CD4-positive, alpha-beta T cell (primary cell): Measurements from ENCODE around the gene SMIM35. TPM values are rescaled to one million over a fixed set of nuclear protein-coding genes. Genes with fewer than 3 reads are reported as not detected.

ENCODE experiments used
- ATAC-seq: fragments of 200-7000 bp; cut with Tn5 transposase; one replicate; pipeline ENCODE4 v1.10.0; 2022; ENCODE audit warnings: mild to moderate bottlenecking; ENCODE audit not compliant: poor library complexity
- CTCF ChIA-PET: fragments of 350-600 bp; sonication (Branson Sonifier 250); formaldehyde crosslinking; loops from one replicate; lab custom pipeline; 2021; ENCODE audit warnings: antibody characterized with exemption, inconsistent platforms; lab: Charles Lee
- POLR2A ChIA-PET: fragments of 350-600 bp; sonication (Branson Sonifier 250); formaldehyde crosslinking; loops from one replicate; lab custom pipeline; 2021; ENCODE audit warnings: antibody characterized with exemption, inconsistent platforms; lab: Charles Lee
- DNase-seq, 14 experiments: peaks; one replicate each; pipeline ENCODE4 v3.0.0-alpha.2; 2013 to 2020; ENCODE audit warnings: mixed read lengths in 2 of 14
- H3K27ac ChIP-seq, 2 donors: one replicate each; pipeline versions ENCODE4 v1.5.1 to v1.7.0; 2013; ENCODE audit warnings: low read length in 2 of 2, low read depth in 1 of 2, mild to moderate bottlenecking in 1 of 2
- H3K27me3 ChIP-seq, 2 experiments: 1 replicate in 1 of 2; 2 replicates in 1 of 2; pipeline versions ENCODE4 v1.6.1 to v1.7.0; 2013; ENCODE audit warnings: low read length in 2 of 2, control low read depth in 1 of 2, mild to moderate bottlenecking in 1 of 2, moderate library complexity in 1 of 2; ENCODE audit not compliant: insufficient read depth in 2 of 2, control insufficient read depth in 1 of 2
- H3K36me3 ChIP-seq: one replicate; pipeline ENCODE4 v1.6.1; 2013; ENCODE audit warnings: low read length, control low read depth; ENCODE audit not compliant: insufficient read depth
- H3K4me1 ChIP-seq: one replicate; pipeline ENCODE4 v1.6.1; 2013; ENCODE audit warnings: low read length, control low read depth; ENCODE audit not compliant: insufficient read depth
- H3K4me3 ChIP-seq: one replicate; pipeline ENCODE4 v1.5.1; 2013; ENCODE audit warnings: mild to moderate bottlenecking, low read length, moderate library complexity
- H3K9me3 ChIP-seq, 2 experiments: 1 replicate in 1 of 2; 2 replicates in 1 of 2; pipeline versions ENCODE4 v1.6.1 to v1.7.0; 2013; ENCODE audit warnings: low read length in 2 of 2, mild to moderate bottlenecking in 2 of 2, control low read depth in 1 of 2, moderate library complexity in 1 of 2; ENCODE audit not compliant: control insufficient read depth in 1 of 2, insufficient read depth in 1 of 2
- H3K27ac Mint-ChIP-seq: one replicate; pipeline ENCODE4 v1.8.0; 2020; ENCODE audit warnings: mixed read lengths
- H3K27me3 Mint-ChIP-seq: one replicate; pipeline ENCODE4 v1.8.0; 2021; ENCODE audit warnings: mixed read lengths
- H3K36me3 Mint-ChIP-seq: one replicate; pipeline ENCODE4 v1.8.0; 2021; ENCODE audit warnings: low read depth, mixed read lengths
- H3K4me1 Mint-ChIP-seq: one replicate; pipeline ENCODE4 v1.8.0; 2021; ENCODE audit warnings: low read depth, mixed read lengths
- H3K4me3 Mint-ChIP-seq: one replicate; pipeline ENCODE4 v1.8.0; 2020; ENCODE audit warnings: mild to moderate bottlenecking, mixed read lengths
- H3K9me3 Mint-ChIP-seq: one replicate; pipeline ENCODE4 v1.8.0; 2020; ENCODE audit warnings: mixed read lengths
- CTCF ChIP-seq: fragments of 200-600 bp; IDR thresholded peaks from one replicate; pipeline ENCODE4 v1.8.0; 2022; ENCODE audit warnings: antibody characterized with exemption, mild to moderate bottlenecking
- intact Hi-C, 2 experiments: fragments of 100-400 bp; cut with DNase I in 1 of 2; cut with micrococcal nuclease in 1 of 2; formaldehyde crosslinking; loops; one replicate each; pipeline versions ENCODE4 v1.15.1 to v1.9.0; 2023 to 2025; cut with DNase I, micrococcal nuclease
- total RNA-seq, 174 experiments: library from RNA in 2 of 174; stranded (reverse) in 2 of 174; gene quantifications; one replicate each; pipeline ENCODE4 v1.2.3 and lab custom pipeline; 2021 to 2026

Gene SMIM35
- total RNA-seq, 2 experiments from 2014 or later: 0.06 to 0.08 TPM

- ATAC-seq (no peak), DNase-seq (peak in 2 of 14 experiments; percentile 26 to 27)
- Histone ChIP-seq H3K4me3 (no peak overlapping the region), H3K27me3 (peaks cover 3 to 8% of the 10 kb centered on the region in 2 experiments), H3K4me1 (no peaks in the 10 kb centered on the region), H3K36me3 (no peaks in the 10 kb centered on the region), H3K9me3 (peaks cover 19 to 22% of the 10 kb centered on the region in 2 experiments), H3K27ac (no peak overlapping the region)
- POLR2A ChIA-PET: no interaction called here
- no peaks in the 10 kb centered on the region for H3K4me1 Mint-ChIP-seq
- H3K4me3 Mint-ChIP-seq: no peak overlapping the region
- H3K9me3 Mint-ChIP-seq: peaks cover 2% of the 10 kb centered on the region
- H3K27ac Mint-ChIP-seq: no peak overlapping the region
- H3K27me3 Mint-ChIP-seq: peaks cover 10% of the 10 kb centered on the region
- H3K36me3 Mint-ChIP-seq: no peaks in the 10 kb centered on the region
- no peak for TF ChIP-seq CTCF
- intact Hi-C loops: no loop called here
- CTCF ChIA-PET: no interaction called here
Observed at GRCh38 chr11:118087931-118088330, 1.2 kb upstream of the SMIM35 start.

- H3K9me3 Mint-ChIP-seq: peaks cover 2% of the 10 kb centered on the region
- H3K27me3 ChIP-seq: peaks cover 3 to 8% of the 10 kb centered on the region in 2 experiments
- H3K27ac ChIP-seq: no peak overlapping the region
- no peaks in the 10 kb centered on the region for H3K27me3 Mint-ChIP-seq
- H3K4me1 ChIP-seq: no peaks in the 10 kb centered on the region
- no peak for TF ChIP-seq CTCF
- H3K36me3 ChIP-seq: no peaks in the 10 kb centered on the region
- intact Hi-C loops: no loop called here
- no peak for DNase-seq
- H3K4me1 Mint-ChIP-seq: no peaks in the 10 kb centered on the region
- no peak overlapping the region for H3K4me3 ChIP-seq
- H3K4me3 Mint-ChIP-seq: no peak overlapping the region
- no peak overlapping the region for H3K27ac Mint-ChIP-seq
- H3K9me3 ChIP-seq: peaks cover 19 to 22% of the 10 kb centered on the region in 2 experiments
- ChIA-PET CTCF (no interaction called here), POLR2A (no interaction called here)
- H3K36me3 Mint-ChIP-seq: no peaks in the 10 kb centered on the region
- ATAC-seq: no peak
Observed at GRCh38 chr11:118084656-118085055, 2.1 kb downstream of the SMIM35 start.

- Histone ChIP-seq H3K4me3 (no peak overlapping the region), H3K36me3 (no peaks in the 10 kb centered on the region), H3K9me3 (peaks cover 19 to 22% of the 10 kb centered on the region in 2 experiments), H3K4me1 (peaks cover under 1% of the 10 kb centered on the region), H3K27me3 (peaks cover 3 to 8% of the 10 kb centered on the region in 2 experiments), H3K27ac (no peak overlapping the region)
- Mint-ChIP-seq H3K4me1 (no peaks in the 10 kb centered on the region), H3K27me3 (no peaks in the 10 kb centered on the region), H3K27ac (no peak overlapping the region), H3K9me3 (peaks cover 2% of the 10 kb centered on the region), H3K36me3 (no peaks in the 10 kb centered on the region), H3K4me3 (no peak overlapping the region)
- TF ChIP-seq CTCF: no peak
- intact Hi-C loops: no loop called here
- no peak for ATAC-seq
- POLR2A ChIA-PET: no interaction called here
- CTCF ChIA-PET: no interaction called here
- peak in 1 of 14 experiments; percentile 6 for DNase-seq
Observed at GRCh38 chr11:118084247-118084646, 2.5 kb downstream of the SMIM35 start.
